ENCODE data around the gene RPS24.

RPS24 gene

DNA sequence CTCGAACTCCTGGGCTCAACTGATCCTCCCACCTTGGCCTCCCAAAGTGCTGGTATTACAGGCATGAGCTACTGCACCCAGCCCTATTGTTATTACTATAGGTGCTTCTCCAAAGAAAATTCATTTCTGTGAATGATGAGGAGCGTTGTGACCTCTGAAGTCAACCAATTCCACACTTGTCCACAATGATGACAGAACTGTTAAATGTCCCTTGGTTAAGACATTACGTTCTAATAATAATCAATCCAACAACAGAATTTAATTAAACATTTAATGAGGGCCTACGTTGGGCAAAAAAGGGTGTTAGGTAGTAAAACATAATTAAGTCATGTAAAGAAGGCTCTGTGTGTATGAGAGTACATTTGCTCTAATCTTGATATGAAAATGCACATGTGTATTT is 22.6 kb upstream of the RPS24 start:
- DNase-seq (ENCODE audit: low read depth), result no peak
- TF ChIP-seq, protein P1, sequence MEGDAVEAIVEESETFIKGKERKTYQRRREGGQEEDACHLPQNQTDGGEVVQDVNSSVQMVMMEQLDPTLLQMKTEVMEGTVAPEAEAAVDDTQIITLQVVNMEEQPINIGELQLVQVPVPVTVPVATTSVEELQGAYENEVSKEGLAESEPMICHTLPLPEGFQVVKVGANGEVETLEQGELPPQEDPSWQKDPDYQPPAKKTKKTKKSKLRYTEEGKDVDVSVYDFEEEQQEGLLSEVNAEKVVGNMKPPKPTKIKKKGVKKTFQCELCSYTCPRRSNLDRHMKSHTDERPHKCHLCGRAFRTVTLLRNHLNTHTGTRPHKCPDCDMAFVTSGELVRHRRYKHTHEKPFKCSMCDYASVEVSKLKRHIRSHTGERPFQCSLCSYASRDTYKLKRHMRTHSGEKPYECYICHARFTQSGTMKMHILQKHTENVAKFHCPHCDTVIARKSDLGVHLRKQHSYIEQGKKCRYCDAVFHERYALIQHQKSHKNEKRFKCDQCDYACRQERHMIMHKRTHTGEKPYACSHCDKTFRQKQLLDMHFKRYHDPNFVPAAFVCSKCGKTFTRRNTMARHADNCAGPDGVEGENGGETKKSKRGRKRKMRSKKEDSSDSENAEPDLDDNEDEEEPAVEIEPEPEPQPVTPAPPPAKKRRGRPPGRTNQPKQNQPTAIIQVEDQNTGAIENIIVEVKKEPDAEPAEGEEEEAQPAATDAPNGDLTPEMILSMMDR (IDR thresholded peaks at IDR 0.05; ENCODE audit: low read depth, low read length, missing control alignments), result no peak
- H3K4me3 ChIP-seq (ENCODE audit: low read depth, low read length), result no peak overlapping the region

DNA sequence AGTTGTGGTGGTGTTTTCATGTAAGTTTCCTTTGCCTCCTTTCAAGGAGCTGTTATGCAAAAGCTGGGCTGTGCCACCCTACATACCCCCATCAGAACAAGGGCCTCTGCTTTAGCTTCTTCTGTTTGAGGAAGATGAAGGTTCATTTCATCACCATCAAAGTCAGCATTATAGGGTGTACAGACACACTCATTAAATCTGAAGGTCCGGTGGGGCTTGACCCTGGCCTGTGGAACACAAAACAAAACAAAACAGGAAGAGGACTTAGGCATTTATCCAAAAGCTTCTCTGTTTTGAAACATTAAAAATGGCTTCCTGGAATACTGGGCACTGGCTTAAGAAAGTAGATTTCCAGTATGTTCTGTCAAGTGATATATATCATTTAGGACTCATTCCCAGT is 20.1 kb upstream of the RPS24 start:
- no peak for DNase-seq (ENCODE audit: low read depth)
- TF ChIP-seq, protein P1 (IDR thresholded peaks at IDR 0.05; ENCODE audit: low read depth, low read length, missing control alignments), result no peak
- H3K4me3 ChIP-seq (ENCODE audit: low read depth, low read length), result no peak overlapping the region

- no peak overlapping the region for H3K4me3 ChIP-seq (ENCODE audit: low read depth, low read length)
- DNase-seq (ENCODE audit: low read depth), result no peak
- TF ChIP-seq, protein P1 (IDR thresholded peaks at IDR 0.05; ENCODE audit: low read depth, low read length, missing control alignments), result no peak
Observed at GRCh38 chr10:78015546-78015945, 18.1 kb upstream of the RPS24 start.

GRCh38 chr10:78017856-78018255 is 15.8 kb upstream of the RPS24 start:
- DNase-seq (ENCODE audit: low read depth), result no peak
- H3K4me3 ChIP-seq (ENCODE audit: low read depth, low read length), result no peak overlapping the region
- TF ChIP-seq, protein P1 (IDR thresholded peaks at IDR 0.05; ENCODE audit: low read depth, low read length, missing control alignments), result no peak

GRCh38 chr10:78019264-78019663 is 14.4 kb upstream of the RPS24 start:
- H3K4me3 ChIP-seq (ENCODE audit: low read depth, low read length), result no peak overlapping the region
- TF ChIP-seq, protein P1 (IDR thresholded peaks at IDR 0.05; ENCODE audit: low read depth, low read length, missing control alignments), result no peak
- no peak for DNase-seq (ENCODE audit: low read depth)

GRCh38 chr10:78021201-78021600 is 12.5 kb upstream of the RPS24 start:
- H3K4me3 ChIP-seq (ENCODE audit: low read depth, low read length), result no peak overlapping the region
- TF ChIP-seq, protein P1 (IDR thresholded peaks at IDR 0.05; ENCODE audit: low read depth, low read length, missing control alignments), result no peak
- no peak for DNase-seq (ENCODE audit: low read depth)

DNA sequence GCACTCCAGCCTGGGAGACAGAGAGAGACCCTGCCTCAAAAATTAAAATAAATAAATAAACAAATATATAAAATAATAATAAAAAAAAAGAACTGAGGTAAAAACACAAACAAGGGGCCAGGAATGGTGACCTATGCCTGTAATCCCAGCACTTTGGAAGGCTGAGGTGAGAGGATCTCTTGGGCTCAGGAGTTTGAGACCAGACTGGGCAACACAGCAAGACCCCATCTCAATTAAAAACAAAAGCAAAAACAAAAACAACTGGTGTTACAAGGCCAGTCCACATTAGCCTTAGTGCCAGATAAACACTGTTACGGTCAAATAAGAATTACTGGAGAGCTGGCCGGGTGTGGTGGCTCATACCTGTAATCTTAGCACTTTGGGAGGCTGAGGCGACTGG is 9.9 kb upstream of the RPS24 start:
- TF ChIP-seq, protein P1 (IDR thresholded peaks at IDR 0.05; ENCODE audit: low read depth, low read length, missing control alignments), result no peak
- H3K4me3 ChIP-seq (ENCODE audit: low read depth, low read length), result no peak overlapping the region
- no peak for DNase-seq (ENCODE audit: low read depth)

Measured in GM12864 (cell line).